Epithelial cell of esophagus (primary cell): ENCODE results near the gene WDFY3.

Experiments
- DNase-seq: peaks from one replicate; pipeline ENCODE4 v3.0.0; 2010; ENCODE audit warnings: low read depth
- H3K4me3 ChIP-seq: 2 replicates; pipeline ENCODE4 v1.5.1; 2011; ENCODE audit warnings: mild to moderate bottlenecking, low read length, control low read depth
- TF ChIP-seq, protein P1 (sequence below): IDR thresholded peaks from 2 replicates; pipeline ENCODE4 v1.5.1; 2011; ENCODE audit warnings: low read depth, mild to moderate bottlenecking, low read length, control low read depth, inconsistent platforms; ENCODE audit not compliant: insufficient read depth; ENCODE audit errors: missing control alignments

Gene WDFY3

DNA sequence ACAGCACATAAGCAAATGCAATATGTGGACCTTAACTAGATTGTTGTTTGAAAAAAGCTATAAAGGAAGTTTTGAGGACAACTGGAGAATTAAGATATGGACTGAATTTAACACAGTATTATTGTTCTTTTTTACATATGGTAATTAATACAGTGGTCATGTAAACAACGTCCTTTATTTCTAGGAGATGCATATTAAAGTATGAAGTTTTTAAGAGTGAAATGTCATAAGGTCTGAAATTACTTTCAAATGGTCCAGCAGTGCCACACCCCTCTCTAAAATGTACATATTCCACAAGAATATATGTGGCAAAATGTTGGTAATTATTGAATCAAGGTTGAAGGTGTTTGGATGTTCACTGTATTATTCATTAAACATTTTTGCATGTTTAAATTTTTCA lies 40.9 kb downstream of the WDFY3 start:
- no peak overlapping the region for H3K4me3 ChIP-seq
- TF ChIP-seq, protein P1, sequence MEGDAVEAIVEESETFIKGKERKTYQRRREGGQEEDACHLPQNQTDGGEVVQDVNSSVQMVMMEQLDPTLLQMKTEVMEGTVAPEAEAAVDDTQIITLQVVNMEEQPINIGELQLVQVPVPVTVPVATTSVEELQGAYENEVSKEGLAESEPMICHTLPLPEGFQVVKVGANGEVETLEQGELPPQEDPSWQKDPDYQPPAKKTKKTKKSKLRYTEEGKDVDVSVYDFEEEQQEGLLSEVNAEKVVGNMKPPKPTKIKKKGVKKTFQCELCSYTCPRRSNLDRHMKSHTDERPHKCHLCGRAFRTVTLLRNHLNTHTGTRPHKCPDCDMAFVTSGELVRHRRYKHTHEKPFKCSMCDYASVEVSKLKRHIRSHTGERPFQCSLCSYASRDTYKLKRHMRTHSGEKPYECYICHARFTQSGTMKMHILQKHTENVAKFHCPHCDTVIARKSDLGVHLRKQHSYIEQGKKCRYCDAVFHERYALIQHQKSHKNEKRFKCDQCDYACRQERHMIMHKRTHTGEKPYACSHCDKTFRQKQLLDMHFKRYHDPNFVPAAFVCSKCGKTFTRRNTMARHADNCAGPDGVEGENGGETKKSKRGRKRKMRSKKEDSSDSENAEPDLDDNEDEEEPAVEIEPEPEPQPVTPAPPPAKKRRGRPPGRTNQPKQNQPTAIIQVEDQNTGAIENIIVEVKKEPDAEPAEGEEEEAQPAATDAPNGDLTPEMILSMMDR, result no peak
- no peak for DNase-seq

DNA sequence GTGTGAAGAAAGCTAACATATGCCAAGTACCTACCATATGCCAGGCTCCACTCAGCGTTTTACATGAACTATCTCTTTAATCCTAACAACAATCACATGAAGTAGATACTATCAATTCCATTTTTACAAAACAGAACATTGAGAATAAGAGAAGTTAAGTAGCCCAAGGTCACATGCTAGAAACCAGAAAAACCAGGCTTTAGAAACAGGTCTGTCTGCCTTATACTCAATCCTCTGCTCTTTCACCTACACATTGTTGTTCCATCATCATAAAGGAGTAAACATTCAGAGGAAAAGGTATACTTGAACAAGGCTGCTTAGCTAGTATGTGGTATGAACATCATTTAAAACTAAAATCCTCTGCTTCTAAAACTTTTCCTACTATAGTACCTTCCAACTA lies 42.1 kb downstream of the WDFY3 start:
- TF ChIP-seq, protein P1, result no peak
- peak; percentile 78 for DNase-seq
- H3K4me3 ChIP-seq, result no peak overlapping the region

DNA sequence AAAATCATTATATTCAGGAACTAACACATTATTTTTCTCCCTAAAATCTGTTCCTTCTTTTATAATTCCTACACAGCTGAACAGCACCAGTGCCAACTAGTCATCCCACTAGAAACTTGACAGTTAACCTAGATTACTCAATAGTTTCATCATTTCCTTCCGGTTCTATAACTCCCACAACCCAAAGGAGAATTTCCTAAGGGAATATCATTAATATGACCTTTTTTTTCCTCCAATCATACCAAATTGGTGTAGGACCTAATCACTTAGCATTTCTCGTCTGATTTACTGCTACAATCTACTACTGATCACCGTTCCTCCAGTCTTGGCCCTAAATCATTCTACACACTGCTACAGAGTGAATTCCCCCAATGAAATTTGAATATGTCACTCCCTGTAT lies 45.9 kb downstream of the WDFY3 start:
- TF ChIP-seq, protein P1, result no peak
- no peak overlapping the region for H3K4me3 ChIP-seq
- peak; percentile 78 for DNase-seq

DNA sequence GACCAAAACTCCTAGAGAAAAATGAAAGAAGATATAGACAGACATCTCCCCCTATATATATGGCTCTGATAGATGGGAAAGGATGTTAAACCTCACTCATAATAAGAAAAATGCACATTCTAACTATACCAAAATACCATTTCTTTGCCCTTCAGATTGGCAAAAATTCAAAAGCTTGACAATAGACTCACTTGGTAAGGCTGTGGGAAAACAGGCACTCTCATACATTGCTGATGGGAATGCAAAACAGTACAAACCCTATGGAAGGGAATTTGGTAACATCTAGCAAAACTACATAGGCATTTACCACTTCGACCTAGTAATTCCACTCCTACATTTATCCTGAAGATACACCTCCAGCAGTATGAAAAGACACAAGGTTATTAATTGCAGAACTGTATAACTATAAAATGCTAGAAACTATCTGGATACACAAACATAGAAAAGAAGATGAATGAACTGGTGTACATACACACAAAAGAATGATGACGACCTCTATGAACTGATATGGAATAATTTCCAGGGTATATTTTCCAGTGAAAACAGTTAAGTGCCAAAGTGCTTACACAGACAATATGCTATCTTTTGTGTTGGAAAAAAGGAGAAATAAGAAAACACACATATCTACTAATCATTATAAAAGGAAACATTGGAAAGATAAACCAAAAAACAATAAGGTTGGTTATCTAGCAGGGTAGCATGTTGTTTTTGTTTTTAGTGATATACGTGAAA lies 48.5 kb downstream of the WDFY3 start:
- TF ChIP-seq, protein P1, result no peak
- H3K4me3 ChIP-seq, result no peak overlapping the region
- no peak for DNase-seq

DNA sequence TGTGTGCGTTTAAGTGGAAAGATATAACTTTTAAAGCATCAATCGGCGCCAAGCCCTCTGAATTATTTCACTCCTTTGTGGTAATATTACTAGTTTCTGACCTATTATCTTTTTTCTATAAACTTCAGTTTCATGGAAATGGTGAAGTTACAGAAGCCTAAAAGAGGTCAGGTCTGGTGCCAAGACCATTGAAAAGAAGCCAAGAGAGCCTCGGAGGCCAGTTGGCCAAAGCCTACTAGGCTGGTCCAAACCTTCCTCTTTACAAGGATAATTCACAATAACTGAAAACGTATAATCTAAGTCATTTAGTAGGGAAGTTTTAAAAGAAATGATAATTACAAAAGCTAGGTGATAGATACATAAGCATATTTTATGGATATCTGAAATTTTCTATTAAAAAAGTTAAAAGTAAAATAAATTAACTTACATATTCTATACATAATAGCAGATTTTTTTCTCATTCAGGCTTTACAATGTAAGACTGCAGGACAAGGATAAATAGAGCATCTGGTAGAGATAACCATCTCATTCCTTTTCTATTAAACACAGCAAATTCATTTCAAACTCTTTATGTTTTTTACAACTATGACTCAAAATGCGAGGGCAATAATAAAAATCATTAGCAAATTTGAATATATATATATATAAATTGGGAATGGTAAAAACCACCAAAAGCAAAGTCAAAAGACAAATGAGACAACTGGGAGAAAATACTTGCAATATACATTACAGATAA lies 49.2 kb downstream of the WDFY3 start:
- TF ChIP-seq, protein P1, result no peak
- H3K4me3 ChIP-seq, result no peak overlapping the region
- no peak for DNase-seq

DNA sequence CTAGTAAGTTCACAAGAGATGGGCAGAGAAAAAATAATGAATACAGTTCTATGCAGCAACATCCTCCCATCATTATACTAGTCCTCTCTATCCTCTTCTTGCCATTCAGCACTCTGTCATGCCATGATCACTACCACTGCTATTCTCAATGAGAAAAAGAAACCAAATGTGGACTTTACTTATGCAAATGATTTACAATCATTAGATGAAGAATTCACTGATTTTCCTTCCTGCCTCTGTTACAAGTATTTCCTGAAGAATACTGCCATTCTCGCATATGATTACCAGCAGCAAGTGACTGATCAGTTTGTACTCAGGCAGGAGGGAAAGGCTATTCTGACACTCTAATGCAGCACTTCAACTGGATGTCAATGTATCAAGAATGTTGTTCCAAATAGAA lies 50.3 kb downstream of the WDFY3 start:
- DNase-seq, result no peak
- H3K4me3 ChIP-seq, result no peak overlapping the region

More for the DNA sequence above, 50.3 kb downstream of the WDFY3 start:
- TF ChIP-seq, protein P1, result no peak
